ENCODE measurements around the gene OPCML. TPM values are rescaled to one million over a fixed set of nuclear protein-coding genes. Genes with fewer than 3 reads are reported as not detected.

The OPCML gene
- total and polyA plus RNA-seq, 7 experiments from 2014 or later, result not detected

GRCh38 chr11:132824642-132825041 lies 707.7 kb downstream of the OPCML start:
- Histone ChIP-seq H3K27ac (ENCODE audit: low read depth, low read length) (no peak overlapping the region), H3K27me3 (ENCODE audit: control insufficient read depth in 2 of 2, insufficient read depth in 2 of 2, low read length in 2 of 2) (no peaks in the 10 kb centered on the region), H3K9me3 (ENCODE audit: control insufficient read depth in 2 of 3, low read length in 3 of 3) (no peaks in the 10 kb centered on the region), H3K4me1 (ENCODE audit: control insufficient read depth in 2 of 2, insufficient read depth in 2 of 2, low read length in 2 of 2) (no peaks in the 10 kb centered on the region), H3K36me3 (ENCODE audit: control insufficient read depth in 2 of 3, insufficient read depth in 3 of 3, low read length in 3 of 3) (no peaks in the 10 kb centered on the region), H3K4me3 (ENCODE audit: low read length) (no peak overlapping the region)
- intact Hi-C loops (cut with micrococcal nuclease), result no loop called here
- DNase-seq, result no peak
- Mint-ChIP-seq H3K9me3 (peaks cover 0 to 6% (median 0%) of the 10 kb centered on the region in 11 donors), H3K27me3 (peaks cover 0 to 8% (median 4%) of the 10 kb centered on the region in 5 donors), H3K4me3 (no peak overlapping the region), H3K36me3 (no peaks in the 10 kb centered on the region), H3K27ac (no peak overlapping the region), H3K4me1 (no peaks in the 10 kb centered on the region)
- CTCF ChIA-PET, result no interaction called here
- POLR2A ChIA-PET, result no interaction called here
- ATAC-seq, result no peak

GRCh38 chr11:132822276-132822675 lies 710.0 kb downstream of the OPCML start:
- no peak for DNase-seq
- CTCF ChIA-PET, result no interaction called here
- H3K4me1 ChIP-seq (ENCODE audit: control insufficient read depth in 2 of 2, insufficient read depth in 2 of 2, low read length in 2 of 2), result no peaks in the 10 kb centered on the region
- no peaks in the 10 kb centered on the region for H3K36me3 ChIP-seq (ENCODE audit: control insufficient read depth in 2 of 3, insufficient read depth in 3 of 3, low read length in 3 of 3)
- ATAC-seq, result no peak
- H3K9me3 ChIP-seq (ENCODE audit: control insufficient read depth in 2 of 3, low read length in 3 of 3), result no peaks in the 10 kb centered on the region
- Mint-ChIP-seq H3K4me3 (no peak overlapping the region), H3K27ac (no peak overlapping the region), H3K9me3 (peaks cover 0 to 4% (median 0%) of the 10 kb centered on the region in 11 donors), H3K36me3 (no peaks in the 10 kb centered on the region), H3K27me3 (peaks cover 0 to 8% (median 0%) of the 10 kb centered on the region in 5 donors), H3K4me1 (no peaks in the 10 kb centered on the region)
- POLR2A ChIA-PET, result no interaction called here
- no peak overlapping the region for H3K4me3 ChIP-seq (ENCODE audit: low read length)
- no peak overlapping the region for H3K27ac ChIP-seq (ENCODE audit: low read depth, low read length)
- intact Hi-C loops (cut with micrococcal nuclease), result no loop called here
- no peaks in the 10 kb centered on the region for H3K27me3 ChIP-seq (ENCODE audit: control insufficient read depth in 2 of 2, insufficient read depth in 2 of 2, low read length in 2 of 2)

GRCh38 chr11:132821499-132821898 lies 710.8 kb downstream of the OPCML start:
- H3K9me3 ChIP-seq (ENCODE audit: control insufficient read depth in 2 of 3, low read length in 3 of 3), result no peaks in the 10 kb centered on the region
- Mint-ChIP-seq H3K27me3 (peaks cover 0 to under 1% (median 0%) of the 10 kb centered on the region in 5 donors), H3K9me3 (no peaks in the 10 kb centered on the region), H3K4me3 (no peak overlapping the region), H3K36me3 (no peaks in the 10 kb centered on the region), H3K27ac (no peak overlapping the region), H3K4me1 (no peaks in the 10 kb centered on the region)
- no peaks in the 10 kb centered on the region for H3K27me3 ChIP-seq (ENCODE audit: control insufficient read depth in 2 of 2, insufficient read depth in 2 of 2, low read length in 2 of 2)
- no peak overlapping the region for H3K4me3 ChIP-seq (ENCODE audit: low read length)
- ATAC-seq (no peak), DNase-seq (no peak)
- ChIA-PET POLR2A (no interaction called here), CTCF (no interaction called here)
- H3K27ac ChIP-seq (ENCODE audit: low read depth, low read length), result no peak overlapping the region
- H3K36me3 ChIP-seq (ENCODE audit: control insufficient read depth in 2 of 3, insufficient read depth in 3 of 3, low read length in 3 of 3), result no peaks in the 10 kb centered on the region
- intact Hi-C loops (cut with micrococcal nuclease), result no loop called here
- H3K4me1 ChIP-seq (ENCODE audit: control insufficient read depth in 2 of 2, insufficient read depth in 2 of 2, low read length in 2 of 2), result no peaks in the 10 kb centered on the region

GRCh38 chr11:132821014-132821413 lies 711.3 kb downstream of the OPCML start:
- CTCF ChIA-PET, result no interaction called here
- no peaks in the 10 kb centered on the region for H3K27me3 Mint-ChIP-seq

GRCh38 chr11:132818951-132819350 lies 713.4 kb downstream of the OPCML start:
- Mint-ChIP-seq H3K4me3 (no peak overlapping the region), H3K36me3 (no peaks in the 10 kb centered on the region), H3K27me3 (peaks cover 0 to 8% (median 5%) of the 10 kb centered on the region in 5 donors), H3K27ac (no peak overlapping the region), H3K4me1 (no peaks in the 10 kb centered on the region), H3K9me3 (peaks cover 0 to 8% (median 0%) of the 10 kb centered on the region in 11 donors)
- no peak overlapping the region for H3K4me3 ChIP-seq (ENCODE audit: low read length)
- no peaks in the 10 kb centered on the region for H3K36me3 ChIP-seq (ENCODE audit: control insufficient read depth in 2 of 3, insufficient read depth in 3 of 3, low read length in 3 of 3)
- intact Hi-C loops (cut with micrococcal nuclease), result no loop called here
- POLR2A ChIA-PET, result no interaction called here
- DNase-seq (no peak), ATAC-seq (no peak)
- no peaks in the 10 kb centered on the region for H3K9me3 ChIP-seq (ENCODE audit: control insufficient read depth in 2 of 3, low read length in 3 of 3)
- CTCF ChIA-PET, result no interaction called here
- H3K27me3 ChIP-seq (ENCODE audit: control insufficient read depth in 2 of 2, insufficient read depth in 2 of 2, low read length in 2 of 2), result no peaks in the 10 kb centered on the region
- no peak overlapping the region for H3K27ac ChIP-seq (ENCODE audit: low read depth, low read length)
- H3K4me1 ChIP-seq (ENCODE audit: control insufficient read depth in 2 of 2, insufficient read depth in 2 of 2, low read length in 2 of 2), result no peaks in the 10 kb centered on the region

More at GRCh38 chr11:132821014-132821413, 711.3 kb downstream of the OPCML start:
- no peaks in the 10 kb centered on the region for H3K4me1 Mint-ChIP-seq
- DNase-seq (no peak), ATAC-seq (no peak)
- H3K36me3 Mint-ChIP-seq, result no peaks in the 10 kb centered on the region
- no peak overlapping the region for H3K27ac Mint-ChIP-seq
- Histone ChIP-seq H3K4me3 (ENCODE audit: low read length) (no peak overlapping the region), H3K27me3 (ENCODE audit: control insufficient read depth in 2 of 2, insufficient read depth in 2 of 2, low read length in 2 of 2) (no peaks in the 10 kb centered on the region), H3K36me3 (ENCODE audit: control insufficient read depth in 2 of 3, insufficient read depth in 3 of 3, low read length in 3 of 3) (no peaks in the 10 kb centered on the region), H3K4me1 (ENCODE audit: control insufficient read depth in 2 of 2, insufficient read depth in 2 of 2, low read length in 2 of 2) (no peaks in the 10 kb centered on the region), H3K27ac (ENCODE audit: low read depth, low read length) (no peak overlapping the region), H3K9me3 (ENCODE audit: control insufficient read depth in 2 of 3, low read length in 3 of 3) (no peaks in the 10 kb centered on the region)
- H3K4me3 Mint-ChIP-seq, result no peak overlapping the region
- no peaks in the 10 kb centered on the region for H3K9me3 Mint-ChIP-seq
- intact Hi-C loops (cut with micrococcal nuclease), result no loop called here
- POLR2A ChIA-PET, result no interaction called here

- H3K27me3 ChIP-seq (ENCODE audit: control insufficient read depth in 2 of 2, insufficient read depth in 2 of 2, low read length in 2 of 2), result no peaks in the 10 kb centered on the region
- intact Hi-C loops (cut with micrococcal nuclease), result no loop called here
- no peak for DNase-seq
- no peak overlapping the region for H3K4me3 Mint-ChIP-seq
- no peaks in the 10 kb centered on the region for H3K36me3 ChIP-seq (ENCODE audit: control insufficient read depth in 2 of 3, insufficient read depth in 3 of 3, low read length in 3 of 3)
- H3K27ac Mint-ChIP-seq, result no peak overlapping the region
- CTCF ChIA-PET, result no interaction called here
- H3K4me3 ChIP-seq (ENCODE audit: low read length), result no peak overlapping the region
- H3K9me3 Mint-ChIP-seq, result peaks cover 0 to 8% (median 0%) of the 10 kb centered on the region in 11 donors
- H3K4me1 Mint-ChIP-seq, result no peaks in the 10 kb centered on the region
- no peaks in the 10 kb centered on the region for H3K36me3 Mint-ChIP-seq
- POLR2A ChIA-PET, result no interaction called here
- ATAC-seq, result no peak
- H3K9me3 ChIP-seq (ENCODE audit: control insufficient read depth in 2 of 3, low read length in 3 of 3), result no peaks in the 10 kb centered on the region
- peaks cover 0 to 8% (median 5%) of the 10 kb centered on the region in 5 donors for H3K27me3 Mint-ChIP-seq
- no peak overlapping the region for H3K27ac ChIP-seq (ENCODE audit: low read depth, low read length)
- H3K4me1 ChIP-seq (ENCODE audit: control insufficient read depth in 2 of 2, insufficient read depth in 2 of 2, low read length in 2 of 2), result no peaks in the 10 kb centered on the region
Measured at GRCh38 chr11:132817387-132817786, 714.9 kb downstream of the OPCML start.

- DNase-seq (no peak), ATAC-seq (no peak)
- Histone ChIP-seq H3K4me1 (ENCODE audit: control insufficient read depth in 2 of 2, insufficient read depth in 2 of 2, low read length in 2 of 2) (no peaks in the 10 kb centered on the region), H3K27me3 (ENCODE audit: control insufficient read depth in 2 of 2, insufficient read depth in 2 of 2, low read length in 2 of 2) (no peaks in the 10 kb centered on the region), H3K36me3 (ENCODE audit: control insufficient read depth in 2 of 3, insufficient read depth in 3 of 3, low read length in 3 of 3) (no peaks in the 10 kb centered on the region), H3K9me3 (ENCODE audit: control insufficient read depth in 2 of 3, low read length in 3 of 3) (no peaks in the 10 kb centered on the region), H3K27ac (ENCODE audit: low read depth, low read length) (no peak overlapping the region), H3K4me3 (ENCODE audit: low read length) (no peak overlapping the region)
- ChIA-PET POLR2A (no interaction called here), CTCF (no interaction called here)
- Mint-ChIP-seq H3K27me3 (peaks cover 0 to 8% (median 5%) of the 10 kb centered on the region in 5 donors), H3K4me1 (no peaks in the 10 kb centered on the region), H3K27ac (no peak overlapping the region), H3K4me3 (no peak overlapping the region), H3K36me3 (no peaks in the 10 kb centered on the region), H3K9me3 (peaks cover 0 to 8% (median 0%) of the 10 kb centered on the region in 11 donors)
- intact Hi-C loops (cut with micrococcal nuclease), result no loop called here
Measured at GRCh38 chr11:132814410-132814809, 717.9 kb downstream of the OPCML start.

All from naive thymus-derived CD4-positive, alpha-beta T cell (primary cell).